Trophoblast cell (in vitro differentiated cells and primary cell): Measurements from ENCODE around the gene OR2S2.

ENCODE experiments used
- DNase-seq, 2 donors: peaks; one replicate each; pipeline ENCODE4 v3.0.0-alpha.2; 2016
- H2AFZ ChIP-seq: 2 replicates; pipeline ENCODE4 v1.6.1; 2013; ENCODE audit warnings: low read length, moderate library complexity, mild to moderate bottlenecking; ENCODE audit not compliant: insufficient read depth, poor library complexity
- H2AK5ac ChIP-seq: 2 replicates; pipeline ENCODE4 v1.6.1; 2013; ENCODE audit warnings: mild to moderate bottlenecking, low read length
- H2BK120ac ChIP-seq: 2 replicates; pipeline ENCODE4 v1.6.1; 2013; ENCODE audit warnings: low read length, mild to moderate bottlenecking, moderate library complexity; ENCODE audit not compliant: insufficient read depth, poor library complexity
- H2BK12ac ChIP-seq: 2 replicates; pipeline ENCODE4 v1.6.1; 2013; ENCODE audit warnings: mild to moderate bottlenecking, low read length, moderate library complexity
- H2BK5ac ChIP-seq: 2 replicates; pipeline ENCODE4 v1.6.1; 2013; ENCODE audit warnings: low read length, low read depth, moderate library complexity, mild to moderate bottlenecking; ENCODE audit not compliant: poor library complexity
- H3K14ac ChIP-seq: 2 replicates; pipeline ENCODE4 v1.6.1; 2013; ENCODE audit warnings: mild to moderate bottlenecking, low read length
- H3K18ac ChIP-seq: 2 replicates; pipeline ENCODE4 v1.6.1; 2013; ENCODE audit warnings: mild to moderate bottlenecking, low read length
- H3K23ac ChIP-seq: 2 replicates; pipeline ENCODE4 v1.6.1; 2013; ENCODE audit warnings: low read length
- H3K27ac ChIP-seq: 2 replicates; pipeline ENCODE4 v1.5.1; 2013; ENCODE audit warnings: low read depth, mild to moderate bottlenecking, inconsistent platforms, low read length, moderate library complexity
- H3K27me3 ChIP-seq: 2 replicates; pipeline ENCODE4 v1.6.1; 2013; ENCODE audit warnings: inconsistent platforms, mild to moderate bottlenecking, low read length, moderate library complexity; ENCODE audit not compliant: insufficient read depth
- H3K36me3 ChIP-seq, 2 experiments: 1 replicate in 1 of 2; 2 replicates in 1 of 2; pipeline ENCODE4 v1.6.1; 2013; ENCODE audit warnings: low read length in 2 of 2, mild to moderate bottlenecking in 2 of 2, moderate library complexity in 1 of 2; ENCODE audit not compliant: insufficient read depth in 2 of 2, control insufficient read depth in 1 of 2
- H3K4ac ChIP-seq: 2 replicates; pipeline ENCODE4 v1.6.1; 2013; ENCODE audit warnings: low read depth, mild to moderate bottlenecking, low read length, moderate library complexity
- H3K4me1 ChIP-seq, 2 experiments: 1 replicate in 1 of 2; 2 replicates in 1 of 2; pipeline ENCODE4 v1.6.1; 2013; ENCODE audit warnings: low read length in 2 of 2, mild to moderate bottlenecking in 2 of 2, moderate library complexity in 1 of 2; ENCODE audit not compliant: insufficient read depth in 2 of 2, control insufficient read depth in 1 of 2
- H3K4me2 ChIP-seq: 2 replicates; pipeline ENCODE4 v1.6.1; 2013; ENCODE audit warnings: inconsistent platforms, mild to moderate bottlenecking, low read length, moderate library complexity
- H3K4me3 ChIP-seq: 2 replicates; pipeline ENCODE4 v1.5.1; 2013; ENCODE audit warnings: mild to moderate bottlenecking, low read depth, low read length, inconsistent platforms
- H3K79me1 ChIP-seq: one replicate; pipeline ENCODE4 v1.6.1; 2013; ENCODE audit warnings: low read length
- H3K79me2 ChIP-seq: 2 replicates; pipeline ENCODE4 v1.6.1; 2013; ENCODE audit warnings: low read length, mild to moderate bottlenecking; ENCODE audit not compliant: control insufficient read depth, insufficient read depth, poor library complexity
- H3K9ac ChIP-seq: 2 replicates; pipeline ENCODE4 v1.6.1; 2013; ENCODE audit warnings: mild to moderate bottlenecking, low read length
- H3K9me3 ChIP-seq: 2 replicates; pipeline ENCODE4 v1.6.1; 2013; ENCODE audit warnings: low read depth, mild to moderate bottlenecking, control low read depth, inconsistent platforms, low read length; ENCODE audit not compliant: insufficient read depth
- H4K12ac ChIP-seq: 2 replicates; pipeline ENCODE4 v1.6.1; 2013; ENCODE audit warnings: low read depth, mild to moderate bottlenecking, low read length, moderate library complexity
- H4K8ac ChIP-seq: 2 replicates; pipeline ENCODE4 v1.6.1; 2013; ENCODE audit warnings: low read depth, mild to moderate bottlenecking, low read length, moderate library complexity
- H4K91ac ChIP-seq: one replicate; pipeline ENCODE4 v1.6.1; 2013; ENCODE audit warnings: low read depth, mild to moderate bottlenecking, low read length, moderate library complexity
- WGBS: extraction: QIAGEN DNeasy Blood & Tissue Kit; methylation state at CpG from one replicate; pipeline ENCODE4 v1.1.7; 2013; ENCODE audit warnings: missing lambda C conversion rate; ENCODE audit not compliant: insufficient read length, insufficient coverage; ENCODE audit errors: extremely low coverage; 5-methylcytosine and 5-hydroxymethylcytosine counted together

OR2S2 gene

GRCh38 chr9:35929453-35929718, 28.6 kb downstream of the OR2S2 start:
- Histone ChIP-seq H3K9me3 (no peaks in the 10 kb centered on the region), H2AFZ (no peak overlapping the region), H3K4me3 (no peak overlapping the region), H4K91ac (no peak overlapping the region), H3K4me1 (peaks cover 0 to 5% of the 10 kb centered on the region in 2 experiments), H2BK12ac (no peak overlapping the region), H3K14ac (no peak overlapping the region), H3K79me2 (no peaks in the 10 kb centered on the region), H3K23ac (no peak overlapping the region), H2BK120ac (no peak overlapping the region), H3K27me3 (no peaks in the 10 kb centered on the region), H3K18ac (no peak overlapping the region), H3K9ac (no peak overlapping the region), H3K36me3 (no peaks in the 10 kb centered on the region), H4K8ac (no peak overlapping the region), H3K79me1 (no peaks in the 10 kb centered on the region), H3K4ac (no peak overlapping the region), H4K12ac (no peak overlapping the region), H3K4me2 (no peak overlapping the region), H2AK5ac (no peak overlapping the region), H3K27ac (no peak overlapping the region), H2BK5ac (no peak overlapping the region)
- no peak for DNase-seq
- WGBS, result no CpG with 5 or more reads among the region's 6 CpGs

GRCh38 chr9:35928591-35929452, 29.1 kb downstream of the OR2S2 start:
- Histone ChIP-seq H3K27me3 (no peaks in the 10 kb centered on the region), H2BK120ac (no peak overlapping the region), H3K27ac (no peak overlapping the region), H2BK12ac (no peak overlapping the region), H3K79me2 (no peaks in the 10 kb centered on the region), H4K12ac (no peak overlapping the region), H3K9me3 (no peaks in the 10 kb centered on the region), H3K23ac (no peak overlapping the region), H2BK5ac (no peak overlapping the region), H2AFZ (no peak overlapping the region), H3K14ac (no peak overlapping the region), H3K36me3 (no peaks in the 10 kb centered on the region), H3K4ac (no peak overlapping the region), H3K18ac (no peak overlapping the region), H3K9ac (no peak overlapping the region), H3K79me1 (no peaks in the 10 kb centered on the region), H3K4me2 (no peak overlapping the region), H4K8ac (no peak overlapping the region), H4K91ac (no peak overlapping the region), H3K4me1 (peaks cover 0 to 6% of the 10 kb centered on the region in 2 experiments), H2AK5ac (no peak overlapping the region), H3K4me3 (no peak overlapping the region)
- WGBS, result no CpG with 5 or more reads among the region's 9 CpGs
- no peak for DNase-seq

GRCh38 chr9:35923927-35924763, 33.8 kb downstream of the OR2S2 start:
- no peak overlapping the region for H3K14ac ChIP-seq
- no peak overlapping the region for H4K91ac ChIP-seq
- no peak overlapping the region for H2AK5ac ChIP-seq
- H3K27me3 ChIP-seq, result no peaks in the 10 kb centered on the region
- H3K9ac ChIP-seq, result no peak overlapping the region
- H4K12ac ChIP-seq, result no peak overlapping the region
- H4K8ac ChIP-seq, result no peak overlapping the region
- no peaks in the 10 kb centered on the region for H3K36me3 ChIP-seq
- no peak overlapping the region for H3K18ac ChIP-seq
- H3K4me1 ChIP-seq, result peaks cover 0 to 6% of the 10 kb centered on the region in 2 experiments
- H2AFZ ChIP-seq, result no peak overlapping the region
- peak; percentile 49 to 63 for DNase-seq
- no peak overlapping the region for H3K27ac ChIP-seq
- WGBS, result no CpG with 5 or more reads among the region's 9 CpGs
- no peak overlapping the region for H3K4me3 ChIP-seq
- H3K4ac ChIP-seq, result no peak overlapping the region
- H3K79me2 ChIP-seq, result no peaks in the 10 kb centered on the region
- peaks cover 2% of the 10 kb centered on the region for H3K9me3 ChIP-seq
- no peak overlapping the region for H2BK5ac ChIP-seq
- H2BK120ac ChIP-seq, result no peak overlapping the region
- H3K4me2 ChIP-seq, result no peak overlapping the region
- no peaks in the 10 kb centered on the region for H3K79me1 ChIP-seq
- no peak overlapping the region for H3K23ac ChIP-seq
- no peak overlapping the region for H2BK12ac ChIP-seq

- H2BK120ac ChIP-seq, result no peak overlapping the region
- WGBS, result no CpG with 5 or more reads among the region's 1 CpG
- no peak overlapping the region for H3K9ac ChIP-seq
- no peak overlapping the region for H2BK12ac ChIP-seq
- H3K23ac ChIP-seq, result no peak overlapping the region
- peaks cover 0 to 6% of the 10 kb centered on the region in 2 experiments for H3K4me1 ChIP-seq
- no peaks in the 10 kb centered on the region for H3K79me1 ChIP-seq
- H3K79me2 ChIP-seq, result no peaks in the 10 kb centered on the region
- H3K4me3 ChIP-seq, result no peak overlapping the region
- no peak overlapping the region for H3K27ac ChIP-seq
- H3K18ac ChIP-seq, result no peak overlapping the region
- no peak overlapping the region for H4K12ac ChIP-seq
- DNase-seq, result no peak
- peaks cover 2% of the 10 kb centered on the region for H3K9me3 ChIP-seq
- H3K36me3 ChIP-seq, result no peaks in the 10 kb centered on the region
- no peak overlapping the region for H4K8ac ChIP-seq
- no peak overlapping the region for H2AFZ ChIP-seq
- no peak overlapping the region for H3K4me2 ChIP-seq
- H3K4ac ChIP-seq, result no peak overlapping the region
- H3K27me3 ChIP-seq, result no peaks in the 10 kb centered on the region
- H4K91ac ChIP-seq, result no peak overlapping the region
- no peak overlapping the region for H3K14ac ChIP-seq
- no peak overlapping the region for H2BK5ac ChIP-seq
- H2AK5ac ChIP-seq, result no peak overlapping the region
These were observed 34.4 kb downstream of the OR2S2 start for GRCh38 chr9:35923598-35923926.
